IMR-90 (cell line): ENCODE results near the gene OTUD4. TPM values are rescaled to one million over a fixed set of nuclear protein-coding genes. Genes with fewer than 3 reads are reported as not detected.

ENCODE experiments used
- ATAC-seq: fragments of 200-7000 bp; cut with Tn5 transposase; 2 replicates; pipeline ENCODE4 v1.9.1; 2020; ENCODE audit warnings: low read depth, mild to moderate bottlenecking, moderate library complexity
- BruUV-seq: library from RNA; stranded (reverse); fragments of 400-500 nt; replicated peaks from 2 replicates; lab custom pipeline; 2021; lab: Mats Ljungman, UMichigan
- CTCF ChIA-PET: fragments of 300-600 bp; formaldehyde crosslinking; extraction: SDS; loops from one replicate; lab custom pipeline; 2021; ENCODE audit warnings: antibody characterized with exemption; lab: Yijun Ruan, JAX
- POLR2A ChIA-PET: fragments of 300-600 bp; sonication (Branson Sonifier 250); formaldehyde crosslinking; loops from one replicate; lab custom pipeline; 2022; ENCODE audit warnings: antibody characterized with exemption; ENCODE audit not compliant: unreplicated experiment; lab: Charles Lee
- DNase-seq: peaks from one replicate; pipeline ENCODE4 v3.0.0; 2013
- H2AFZ ChIP-seq: replicated peaks from 2 replicates; pipeline ENCODE3; 2013; ENCODE audit warnings: low read length, mild to moderate bottlenecking; ENCODE audit not compliant: poor library complexity
- H2AK5ac ChIP-seq: 2 replicates; pipeline ENCODE4 v1.6.1; 2013; ENCODE audit warnings: low read depth, low read length, inconsistent platforms
- H2AK9ac ChIP-seq: replicated peaks from 2 replicates; pipeline ENCODE3; 2013; ENCODE audit warnings: mild to moderate bottlenecking, low read depth, low read length, moderate library complexity; ENCODE audit not compliant: poor library complexity
- H2BK120ac ChIP-seq: 2 replicates; pipeline ENCODE4 v1.6.1; 2013; ENCODE audit warnings: low read depth, low read length, inconsistent platforms
- H2BK15ac ChIP-seq: 3 replicates; pipeline ENCODE4 v1.6.1; 2013; ENCODE audit warnings: low read depth, low read length, inconsistent platforms
- H2BK20ac ChIP-seq: 2 replicates; pipeline ENCODE4 v1.6.1; 2013; ENCODE audit warnings: low read depth, mild to moderate bottlenecking, inconsistent platforms, low read length, moderate library complexity
- H2BK5ac ChIP-seq: 2 replicates; pipeline ENCODE4 v1.6.1; 2013; ENCODE audit warnings: mild to moderate bottlenecking, low read depth, low read length, inconsistent platforms; ENCODE audit not compliant: poor library complexity, severe bottlenecking
- H3K14ac ChIP-seq: replicated peaks from 2 replicates; pipeline ENCODE4 v1.6.1; 2013; ENCODE audit warnings: low read depth, low read length, inconsistent platforms
- H3K18ac ChIP-seq: 2 replicates; pipeline ENCODE4 v1.6.1; 2013; ENCODE audit warnings: low read depth, low read length, control low read depth
- H3K23ac ChIP-seq: 2 replicates; pipeline ENCODE4 v1.6.1; 2013; ENCODE audit warnings: low read depth, low read length, inconsistent platforms
- H3K27ac ChIP-seq: 2 replicates; pipeline ENCODE4 v1.5.1; 2013; ENCODE audit warnings: mild to moderate bottlenecking, control low read depth, low read length; ENCODE audit not compliant: insufficient read depth
- H3K27me3 ChIP-seq: 2 replicates; pipeline ENCODE4 v1.6.1; 2013; ENCODE audit warnings: low read length; ENCODE audit not compliant: control insufficient read depth, insufficient read depth
- H3K36me3 ChIP-seq: 2 replicates; pipeline ENCODE4 v1.6.1; 2013; ENCODE audit warnings: low read length, mixed read lengths; ENCODE audit not compliant: control insufficient read depth, insufficient read depth
- H3K4ac ChIP-seq: 2 replicates; pipeline ENCODE4 v1.6.1; 2013; ENCODE audit warnings: low read depth, low read length, inconsistent platforms
- H3K4me1 ChIP-seq: 2 replicates; pipeline ENCODE4 v1.6.1; 2013; ENCODE audit warnings: low read length, mixed read lengths; ENCODE audit not compliant: control insufficient read depth, insufficient read depth
- H3K4me2 ChIP-seq: 2 replicates; pipeline ENCODE4 v1.6.1; 2013; ENCODE audit warnings: low read depth, mild to moderate bottlenecking, control low read depth, low read length, moderate library complexity
- H3K4me3 ChIP-seq: 2 replicates; pipeline ENCODE4 v1.5.1; 2013; ENCODE audit warnings: low read depth, mild to moderate bottlenecking, control low read depth, low read length, moderate library complexity; ENCODE audit not compliant: insufficient read depth
- H3K56ac ChIP-seq: 2 replicates; pipeline ENCODE4 v1.6.1; 2013; ENCODE audit warnings: low read length, inconsistent platforms; ENCODE audit not compliant: insufficient read depth; ENCODE audit errors: extremely low read depth
- H3K79me1 ChIP-seq, 2 experiments: 2 replicates each; pipeline ENCODE4 v1.6.1; 2013; ENCODE audit warnings: low read length in 2 of 2, inconsistent platforms in 1 of 2, low read depth in 1 of 2
- H3K9ac ChIP-seq: 2 replicates; pipeline ENCODE4 v1.6.1; 2013; ENCODE audit warnings: low read depth, low read length, control low read depth
- H3K9me1 ChIP-seq: 2 replicates; pipeline ENCODE4 v1.6.1; 2013; ENCODE audit warnings: low read length, inconsistent platforms; ENCODE audit not compliant: insufficient read depth
- H3K9me3 ChIP-seq: 2 replicates; pipeline ENCODE4 v1.6.1; 2013; ENCODE audit warnings: low read length; ENCODE audit not compliant: control insufficient read depth, insufficient read depth
- H4K20me1 ChIP-seq: 2 replicates; pipeline ENCODE4 v1.6.1; 2013; ENCODE audit warnings: low read length, inconsistent platforms; ENCODE audit not compliant: insufficient read depth
- H4K5ac ChIP-seq: 2 replicates; pipeline ENCODE4 v1.6.1; 2013; ENCODE audit warnings: mild to moderate bottlenecking, low read depth, low read length, control low read depth
- H4K8ac ChIP-seq, 2 experiments: 2 replicates each; pipeline ENCODE4 v1.6.1; 2013; ENCODE audit warnings: low read depth in 2 of 2, low read length in 2 of 2, control low read depth in 1 of 2, inconsistent platforms in 1 of 2
- H4K91ac ChIP-seq: 2 replicates; pipeline ENCODE4 v1.6.1; 2013; ENCODE audit warnings: low read depth, low read length, inconsistent platforms; ENCODE audit not compliant: insufficient read depth
- BHLHE40 ChIP-seq: fragments of 150-350 bp; IDR thresholded peaks from 2 replicates; pipeline ENCODE4 v1.6.1; 2016; ENCODE audit warnings: mild to moderate bottlenecking, low read depth, low read length
- CEBPB ChIP-seq: IDR thresholded peaks from 2 replicates; pipeline ENCODE4 v1.6.1; 2012; ENCODE audit warnings: low read depth, low read length, improper control_type of control experiment
- CTCF ChIP-seq: conservative IDR thresholded peaks from 2 replicates; pipeline ENCODE4 v1.5.1; 2012; ENCODE audit warnings: mild to moderate bottlenecking, low read depth, low read length, improper control_type of control experiment
- FOS ChIP-seq: fragments of 150-350 bp; IDR thresholded peaks from 2 replicates; pipeline ENCODE4 v1.6.1; 2016; ENCODE audit warnings: low read depth, low read length
- MAZ ChIP-seq: IDR thresholded peaks from 2 replicates; pipeline ENCODE4 v1.6.1; 2012; ENCODE audit warnings: low read depth, mild to moderate bottlenecking, low read length, improper control_type of control experiment, moderate library complexity, borderline replicate concordance
- MXI1 ChIP-seq: IDR thresholded peaks from 2 replicates; pipeline ENCODE4 v1.6.1; 2012; ENCODE audit warnings: low read depth, mild to moderate bottlenecking, low read length, moderate library complexity, borderline replicate concordance
- NFE2L2 ChIP-seq: fragments of 150-350 bp; IDR thresholded peaks from 2 replicates; pipeline ENCODE4 v1.6.1; 2016; ENCODE audit warnings: low read depth, mild to moderate bottlenecking, low read length
- POLR2A ChIP-seq: IDR thresholded peaks from 2 replicates; pipeline ENCODE4 v1.6.1; 2012; ENCODE audit warnings: mild to moderate bottlenecking, low read depth, low read length
- RAD21 ChIP-seq: IDR thresholded peaks from 2 replicates; pipeline ENCODE4 v1.6.1; 2012; ENCODE audit warnings: low read length, improper control_type of control experiment
- SMC3 ChIP-seq: fragments of 150-350 bp; IDR thresholded peaks from 2 replicates; pipeline ENCODE4 v1.6.1; 2016; ENCODE audit warnings: low read depth, mild to moderate bottlenecking, antibody characterized with exemption, low read length, moderate library complexity
- WGBS, 2 experiments: methylation state at CpG; one replicate each; pipeline versions ENCODE4 v1.1.5 to v1.1.7; 2013; ENCODE audit warnings: missing lambda C conversion rate in 2 of 2; ENCODE audit not compliant: insufficient read length in 1 of 2; ENCODE audit errors: extremely low coverage in 2 of 2; 5-methylcytosine and 5-hydroxymethylcytosine counted together
- dilution Hi-C: fragments of 300-500 bp; cut with HindIII; formaldehyde crosslinking; loops from one replicate; pipeline ENCODE4 v1.14.3; 2018; ENCODE audit warnings: low sequenced_read_pairs; ENCODE audit not compliant: unreplicated experiment
- in situ Hi-C: fragments of 300-500 bp; cut with MboI; formaldehyde crosslinking; loops from 3 replicates; pipeline ENCODE4 v1.14.3; 2019; ENCODE audit warnings: low sequenced_read_pairs, inconsistent platforms, mixed read lengths
- intact Hi-C: fragments of 100-400 bp; cut with micrococcal nuclease; formaldehyde crosslinking; loops from 2 replicates; pipeline ENCODE4 v1.10.0; 2022
- polyA plus RNA-seq, 3 experiments: library from polyadenylated mRNA; depleted of rRNA; stranded (reverse); fragments of >200 nt; gene quantifications; 2 replicates each; pipeline ENCODE4 v1.2.3, GENCODE V29; 2012; ENCODE audit warnings: low replicate concordance in 1 of 3
- total RNA-seq: library from RNA; depleted of rRNA; stranded (reverse); fragments of >200 nt; gene quantifications from 2 replicates; pipeline ENCODE4 v1.2.3, GENCODE V29; 2012
- TF ChIP-seq, protein P1 (sequence below): fragments of 150-350 bp; IDR thresholded peaks from 2 replicates; pipeline ENCODE4 v1.6.1; 2017; ENCODE audit warnings: mild to moderate bottlenecking, antibody characterized with exemption, low read length, low read depth

OTUD4 gene
- total and polyA plus RNA-seq, 2 of the 4 experiments (the other 2 are of a cell fraction), result 11.0 to 12.4 TPM

DNA sequence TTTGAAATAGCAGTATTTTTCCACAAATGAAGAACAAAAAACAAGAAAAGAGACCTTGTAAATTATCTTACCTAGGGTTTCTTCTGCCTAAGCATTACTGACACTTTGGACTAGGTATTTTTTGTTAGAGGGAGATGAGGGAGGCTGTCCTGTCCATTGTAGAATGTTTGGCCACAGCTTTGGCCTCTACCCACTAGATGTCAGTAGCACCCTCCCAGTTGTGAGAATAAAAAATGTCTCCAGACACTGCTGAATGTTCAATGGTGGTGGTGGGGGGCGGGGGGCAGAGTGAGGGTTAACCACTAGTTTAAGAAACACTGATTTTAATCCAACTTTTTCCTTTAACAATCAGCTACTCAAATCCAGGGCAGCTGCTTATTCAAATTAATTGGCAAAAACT lies 25.8 kb downstream of the OTUD4 start:
- Histone ChIP-seq H3K36me3 (peaks cover 7% of the 10 kb centered on the region; the same call in 1 of the 2 replicates), H3K79me1 (peaks cover 5 to 6% of the 10 kb centered on the region in 2 experiments; a peak in 1 of 4 replicates), H3K4me2 (no peak overlapping the region), H2AK9ac (no peak overlapping the region), H4K91ac (no peak overlapping the region), H2AK5ac (no peak overlapping the region), H4K8ac (no peak overlapping the region), H3K4me1 (no peaks in the 10 kb centered on the region), H2BK15ac (no peak overlapping the region), H2BK20ac (no peak overlapping the region), H3K4me3 (no peak overlapping the region), H3K27ac (no peak overlapping the region), H3K9me1 (no peaks in the 10 kb centered on the region), H3K18ac (no peak overlapping the region), H3K9ac (no peak overlapping the region), H3K27me3 (no peaks in the 10 kb centered on the region), H3K4ac (no peak overlapping the region), H2BK120ac (no peak overlapping the region), H3K23ac (no peak overlapping the region), H3K14ac (no peak overlapping the region), H2BK5ac (no peak overlapping the region), H3K56ac (no peak overlapping the region), H3K9me3 (no peaks in the 10 kb centered on the region), H4K5ac (no peak overlapping the region), H2AFZ (no peak overlapping the region), H4K20me1 (no peaks in the 10 kb centered on the region)
- no TSS peak for BruUV-seq
- peak; percentile 35 for DNase-seq
- WGBS, 2 experiments, result no CpG with 5 or more reads among the region's 1 CpG
- intact Hi-C loops, result loop anchor here (1.0 kb wide), 2 partner anchors 455 to 463 kb away; no protein-coding TSS in a partner anchor
- peak; percentile 77 for ATAC-seq
- TF ChIP-seq NFE2L2 (no peak), MXI1 (no peak), SMC3 (peak; percentile 38), POLR2A (no peak), BHLHE40 (no peak), CTCF (peak; percentile 50), RAD21 (peak; percentile 60), FOS (no peak), CEBPB (no peak), MAZ (no peak)
- TF ChIP-seq, protein P1, sequence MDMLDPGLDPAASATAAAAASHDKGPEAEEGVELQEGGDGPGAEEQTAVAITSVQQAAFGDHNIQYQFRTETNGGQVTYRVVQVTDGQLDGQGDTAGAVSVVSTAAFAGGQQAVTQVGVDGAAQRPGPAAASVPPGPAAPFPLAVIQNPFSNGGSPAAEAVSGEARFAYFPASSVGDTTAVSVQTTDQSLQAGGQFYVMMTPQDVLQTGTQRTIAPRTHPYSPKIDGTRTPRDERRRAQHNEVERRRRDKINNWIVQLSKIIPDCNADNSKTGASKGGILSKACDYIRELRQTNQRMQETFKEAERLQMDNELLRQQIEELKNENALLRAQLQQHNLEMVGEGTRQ, result no peak
- ChIA-PET CTCF (interaction anchor here (0.7 to 1.2 kb wide), 2 partner anchors 13 to 22 kb away, joined by 3 to 4 read pairs; no protein-coding TSS in a partner anchor), POLR2A (no interaction called here)
- dilution Hi-C loops, result no loop called here
- in situ Hi-C loops, result no loop called here
